ENCODE measurements around the gene SLC17A7.

SLC17A7 gene

DNA sequence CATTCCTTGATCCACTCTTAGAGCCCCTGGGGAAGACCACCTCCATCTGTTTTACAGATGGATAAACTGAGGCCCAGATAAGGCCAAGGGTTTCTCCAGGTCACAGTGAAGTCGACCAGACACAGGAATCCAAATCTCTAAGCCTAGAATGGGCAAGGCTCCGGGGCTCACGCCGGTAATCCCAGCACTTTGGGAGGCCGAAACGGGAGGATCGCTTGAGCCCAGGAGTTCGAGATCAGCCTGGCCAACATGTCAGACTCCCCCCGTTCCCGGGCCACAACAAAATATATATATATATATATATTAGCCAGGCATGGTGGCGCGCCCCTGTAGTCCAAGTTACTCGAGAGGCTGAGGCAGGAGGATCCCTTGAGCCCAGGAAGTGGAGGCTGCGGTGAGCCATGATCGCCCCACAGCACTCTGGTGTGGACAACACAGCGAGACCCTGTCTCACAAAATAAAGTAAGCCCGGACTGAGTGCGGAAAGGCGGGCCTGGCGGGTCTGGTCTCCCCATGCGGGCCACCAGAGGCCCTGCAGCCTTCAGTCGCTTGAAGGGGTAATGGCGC is 45.5 kb upstream of the SLC17A7 start:
- TF ChIP-seq, protein P1, sequence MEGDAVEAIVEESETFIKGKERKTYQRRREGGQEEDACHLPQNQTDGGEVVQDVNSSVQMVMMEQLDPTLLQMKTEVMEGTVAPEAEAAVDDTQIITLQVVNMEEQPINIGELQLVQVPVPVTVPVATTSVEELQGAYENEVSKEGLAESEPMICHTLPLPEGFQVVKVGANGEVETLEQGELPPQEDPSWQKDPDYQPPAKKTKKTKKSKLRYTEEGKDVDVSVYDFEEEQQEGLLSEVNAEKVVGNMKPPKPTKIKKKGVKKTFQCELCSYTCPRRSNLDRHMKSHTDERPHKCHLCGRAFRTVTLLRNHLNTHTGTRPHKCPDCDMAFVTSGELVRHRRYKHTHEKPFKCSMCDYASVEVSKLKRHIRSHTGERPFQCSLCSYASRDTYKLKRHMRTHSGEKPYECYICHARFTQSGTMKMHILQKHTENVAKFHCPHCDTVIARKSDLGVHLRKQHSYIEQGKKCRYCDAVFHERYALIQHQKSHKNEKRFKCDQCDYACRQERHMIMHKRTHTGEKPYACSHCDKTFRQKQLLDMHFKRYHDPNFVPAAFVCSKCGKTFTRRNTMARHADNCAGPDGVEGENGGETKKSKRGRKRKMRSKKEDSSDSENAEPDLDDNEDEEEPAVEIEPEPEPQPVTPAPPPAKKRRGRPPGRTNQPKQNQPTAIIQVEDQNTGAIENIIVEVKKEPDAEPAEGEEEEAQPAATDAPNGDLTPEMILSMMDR (IDR thresholded peaks at IDR 0.05; ENCODE audit: low read depth, low read length): no peak
- no peak overlapping the region for H3K4me3 ChIP-seq (ENCODE audit: low read depth, low read length)

DNA sequence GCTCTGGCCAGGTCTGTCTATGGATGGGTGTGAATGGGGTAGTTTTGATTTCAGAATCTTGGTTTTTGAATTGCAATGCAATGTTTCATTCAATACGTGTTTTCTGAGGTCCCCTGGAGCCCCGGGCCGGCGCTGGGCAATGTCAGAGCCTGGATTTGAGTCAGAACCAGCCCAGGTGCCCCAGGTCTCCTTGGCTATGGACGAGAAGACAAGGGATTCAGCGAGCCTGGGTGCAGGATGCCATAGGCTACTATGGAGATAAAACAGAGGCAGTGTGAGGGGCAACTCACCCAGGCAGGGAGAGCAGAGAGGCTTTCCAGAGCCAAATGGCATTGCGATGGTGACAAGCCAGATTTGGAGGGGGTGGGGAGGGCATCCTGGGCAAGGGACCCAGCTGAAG is 44.9 kb upstream of the SLC17A7 start:
- TF ChIP-seq, protein P1 (IDR thresholded peaks at IDR 0.05; ENCODE audit: low read depth, low read length): no peak
- H3K4me3 ChIP-seq (ENCODE audit: low read depth, low read length): no peak overlapping the region

DNA sequence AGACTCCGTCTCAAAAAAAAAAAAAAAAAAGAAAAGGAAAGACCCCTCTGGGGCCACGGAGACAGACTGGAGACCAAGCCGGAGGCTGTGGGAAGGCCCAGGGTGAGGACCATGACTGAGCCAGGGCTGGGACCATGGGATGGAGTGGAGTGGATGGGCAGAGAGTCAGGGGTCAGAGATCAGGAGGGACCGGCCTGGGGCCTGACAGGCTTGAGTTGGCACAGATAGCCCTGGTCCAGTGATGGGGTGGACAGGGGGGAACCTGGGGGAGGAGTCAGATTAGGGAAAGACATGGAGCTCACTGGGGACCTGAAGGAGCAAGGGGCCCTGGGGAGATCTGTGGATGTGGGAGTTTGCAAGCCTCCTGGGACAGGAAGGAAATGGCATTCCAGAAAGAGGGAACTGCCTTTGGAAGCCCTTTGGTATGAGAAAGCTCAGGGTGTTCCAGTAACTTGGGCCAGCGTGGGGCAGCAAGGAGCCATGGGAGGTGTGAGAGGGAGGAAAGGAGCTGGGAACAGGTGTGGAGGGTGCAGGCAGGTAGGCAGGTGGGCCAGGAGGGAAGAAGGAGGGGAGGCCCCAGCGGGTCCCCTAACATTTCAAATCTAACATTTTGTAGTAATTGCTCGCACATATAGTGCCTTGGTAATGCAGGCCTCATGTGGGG is 39.8 kb upstream of the SLC17A7 start:
- TF ChIP-seq, protein P1 (IDR thresholded peaks at IDR 0.05; ENCODE audit: low read depth, low read length): no peak
- no peak overlapping the region for H3K4me3 ChIP-seq (ENCODE audit: low read depth, low read length)

DNA sequence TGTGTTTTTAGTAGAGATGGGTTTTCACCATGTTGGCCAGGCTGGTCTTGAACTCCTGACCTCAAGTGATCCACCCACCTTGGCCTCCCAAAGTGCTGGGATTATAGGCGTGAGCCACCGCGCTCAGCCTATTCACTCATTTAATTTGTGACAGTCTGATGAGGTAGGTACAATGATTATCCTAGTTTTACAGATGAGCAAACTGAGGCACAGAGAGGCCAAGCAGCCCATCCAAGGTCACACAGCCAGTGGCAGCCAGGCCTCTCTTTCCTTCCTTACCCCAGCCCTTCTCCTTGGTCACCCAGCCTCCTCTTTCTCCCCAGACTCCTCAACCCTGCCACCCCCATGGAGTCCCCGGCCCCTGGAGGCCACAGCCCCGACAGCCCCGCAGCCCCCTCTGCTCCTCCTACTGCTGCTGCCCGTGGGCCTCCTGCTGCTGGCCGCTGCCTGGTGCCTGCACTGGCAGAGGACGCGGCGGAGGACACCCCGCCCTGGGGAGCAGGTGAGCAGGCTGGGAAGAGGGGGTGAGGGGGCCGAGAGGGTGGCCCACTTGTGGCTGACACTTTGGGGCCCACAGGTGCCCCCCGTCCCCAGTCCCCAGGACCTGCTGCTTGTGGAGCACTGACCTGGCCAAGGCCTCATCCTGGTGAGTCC is 38.8 kb upstream of the SLC17A7 start:
- TF ChIP-seq, protein P1 (IDR thresholded peaks at IDR 0.05; ENCODE audit: low read depth, low read length): no peak
- no peak overlapping the region for H3K4me3 ChIP-seq (ENCODE audit: low read depth, low read length)

DNA sequence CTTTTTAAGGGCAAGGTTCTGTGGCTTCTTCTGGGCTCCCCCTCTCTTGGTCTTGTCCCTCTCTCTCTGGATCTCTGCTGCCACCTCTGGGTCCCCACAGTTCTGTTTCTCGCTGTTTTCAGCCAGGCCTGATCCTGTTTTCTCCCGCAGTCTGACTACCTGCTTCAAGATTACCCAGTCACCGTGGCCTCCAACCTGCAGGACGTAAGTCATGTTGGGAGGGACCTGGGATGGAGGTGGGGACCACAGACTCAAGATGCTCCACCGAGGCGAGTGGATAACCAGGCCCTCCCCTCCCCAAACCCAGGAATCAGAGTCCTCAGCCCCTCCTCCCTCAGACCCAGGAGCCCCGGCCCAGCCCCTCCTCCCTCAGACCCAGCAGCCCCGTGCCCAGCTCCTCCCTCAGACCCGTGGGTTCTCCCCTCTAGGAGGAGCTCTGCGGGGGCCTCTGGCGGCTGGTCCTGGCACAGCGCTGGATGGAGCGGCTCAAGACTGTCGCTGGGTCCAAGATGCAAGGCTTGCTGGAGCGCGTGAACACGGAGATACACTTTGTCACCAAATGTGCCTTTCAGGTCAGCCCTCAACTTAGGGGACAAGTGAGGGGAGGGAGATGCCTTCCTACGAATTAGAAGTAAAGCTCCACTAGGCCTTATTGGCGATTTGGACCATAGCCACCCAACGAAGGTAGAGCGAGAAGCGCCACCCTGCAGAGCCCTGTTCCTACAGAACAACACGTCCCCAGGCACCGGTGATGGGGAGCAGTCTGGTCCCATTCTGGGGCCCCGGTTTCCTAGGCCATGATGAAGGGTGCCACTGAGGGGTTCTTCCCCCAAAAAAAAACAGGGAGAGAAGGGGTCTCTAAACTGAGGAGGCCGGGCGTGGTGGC is 34.9 kb upstream of the SLC17A7 start:
- H3K4me3 ChIP-seq (ENCODE audit: low read depth, low read length): no peak overlapping the region

DNA sequence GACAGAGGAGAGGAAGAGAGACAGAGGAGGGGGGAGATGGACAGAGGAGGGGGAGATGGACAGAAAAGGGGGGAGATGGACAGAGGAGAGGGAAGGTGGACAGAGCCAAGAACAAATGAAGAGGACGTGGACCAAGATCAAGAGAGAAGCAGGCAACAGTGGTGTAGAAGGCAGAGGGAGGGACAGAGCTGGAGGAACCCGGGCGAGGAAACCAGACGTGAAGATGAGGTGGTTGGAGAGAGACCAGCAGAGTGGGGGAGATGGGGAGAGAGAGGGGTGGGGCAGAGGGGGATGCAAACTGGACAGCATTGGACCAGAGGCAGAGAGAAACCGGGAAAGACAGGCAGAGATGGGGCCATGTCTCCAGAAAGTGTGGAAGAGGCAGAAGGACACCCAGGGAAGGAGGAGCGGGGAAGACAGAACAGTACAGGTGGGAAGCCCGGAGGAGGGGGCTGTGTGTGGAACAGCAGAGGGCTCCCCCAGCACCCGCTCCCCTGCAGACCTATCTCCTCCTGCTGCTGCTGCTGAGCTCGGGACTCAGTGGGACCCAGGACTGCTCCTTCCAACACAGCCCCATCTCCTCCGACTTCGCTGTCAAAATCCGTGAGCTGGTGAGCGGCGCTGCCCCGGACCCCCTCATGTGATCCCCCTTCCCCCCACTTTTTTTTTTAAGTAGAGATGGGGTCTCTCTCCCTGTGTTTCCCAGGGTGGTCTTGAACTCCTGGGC is 34.0 kb upstream of the SLC17A7 start:
- H3K4me3 ChIP-seq (ENCODE audit: low read depth, low read length): peak overlapping the region; percentile 70
- TF ChIP-seq, protein P1 (IDR thresholded peaks at IDR 0.05; ENCODE audit: low read depth, low read length): no peak

More for the DNA sequence above, 34.9 kb upstream of the SLC17A7 start:
- TF ChIP-seq, protein P1 (IDR thresholded peaks at IDR 0.05; ENCODE audit: low read depth, low read length): peak; percentile 49
